Stimulated activated CD4-positive, alpha-beta T cell treated with anti-CD3 and anti-CD28 coated beads, Interleukin-1b, Interleukin-23, amount 100 ng/mL, for 24 hours (primary cell): ENCODE data around the gene TFAP2D.

Experiments
- DNase-seq, 4 experiments: peaks; one replicate each; pipeline ENCODE4 v3.0.0-alpha.2; 2020; ENCODE audit warnings: low read depth in 4 of 4, low spot score in 1 of 4

Gene TFAP2D

GRCh38 chr6:50718566-50718965 is 5.2 kb downstream of the TFAP2D start:
- DNase-seq, result no peak

- DNase-seq, result no peak
Observed at GRCh38 chr6:50720623-50721022, 7.3 kb downstream of the TFAP2D start.

- no peak for DNase-seq
Observed at GRCh38 chr6:50721978-50722377, 8.7 kb downstream of the TFAP2D start.

GRCh38 chr6:50722829-50723554 is 9.7 kb downstream of the TFAP2D start:
- no peak for DNase-seq

- DNase-seq, result no peak
Observed at GRCh38 chr6:50724381-50725124, 11.2 kb downstream of the TFAP2D start.

GRCh38 chr6:50734488-50734887 is 21.2 kb downstream of the TFAP2D start:
- DNase-seq, result no peak

GRCh38 chr6:50742161-50742560 is 28.8 kb downstream of the TFAP2D start:
- no peak for DNase-seq

GRCh38 chr6:50744976-50745375 is 31.6 kb downstream of the TFAP2D start:
- DNase-seq, result no peak

GRCh38 chr6:50762798-50763197 is 49.5 kb downstream of the TFAP2D start:
- DNase-seq, result no peak

- DNase-seq, result no peak
Observed at GRCh38 chr6:50778696-50779095, 65.4 kb downstream of the TFAP2D start.

- no peak for DNase-seq
Observed at GRCh38 chr6:50780382-50780781, 67.1 kb downstream of the TFAP2D start.

- DNase-seq, result no peak
Observed at GRCh38 chr6:50785921-50786320, 72.6 kb downstream of the TFAP2D start.

- DNase-seq, result no peak
Observed at GRCh38 chr6:50791900-50792508, 78.7 kb downstream of the TFAP2D start.

- no peak for DNase-seq
Observed at GRCh38 chr6:50792771-50793170, 79.4 kb downstream of the TFAP2D start.

GRCh38 chr6:50795574-50795973 is 82.2 kb downstream of the TFAP2D start:
- no peak for DNase-seq

- no peak for DNase-seq
Observed at GRCh38 chr6:50804283-50804682, 91.0 kb downstream of the TFAP2D start.

GRCh38 chr6:50807035-50807434 is 93.7 kb downstream of the TFAP2D start:
- no peak for DNase-seq

- DNase-seq, result no peak
Observed at GRCh38 chr6:50815436-50816114, 102.2 kb downstream of the TFAP2D start.

- DNase-seq, result peak; percentile 16 to 44 (median 28)
Observed at GRCh38 chr6:50816115-50816675, 102.9 kb downstream of the TFAP2D start.

- DNase-seq, result no peak
Observed at GRCh38 chr6:50816947-50817645, 103.8 kb downstream of the TFAP2D start.

GRCh38 chr6:50817646-50817950 is 104.3 kb downstream of the TFAP2D start:
- DNase-seq, result no peak
